HPDE6-E6E7 (cell line): ENCODE data around the gene NIBAN1.
"Not testable (repeated sequence)": the region's sequence is repeated elsewhere in the genome, so short reads cannot be mapped to it uniquely, and the experiment has no call there.

Experiments
- DNase-seq: peaks from one replicate; pipeline ENCODE4 v3.0.0; 2011; ENCODE audit warnings: missing footprints; ENCODE audit errors: extremely low spot score

The NIBAN1 gene

GRCh38 chr1:184974056-184974836 is at the start of gene NIBAN1:
TSS of gene NIBAN1 (minus strand) at chr1:184974508. CDS start at chr1:184974356, 152 bp downstream.
- peak; percentile 21 for DNase-seq

- no peak for DNase-seq
Measured at GRCh38 chr1:185017966-185018365, 43.7 kb upstream of the NIBAN1 start.

GRCh38 chr1:185017338-185017737 is 43.0 kb upstream of the NIBAN1 start:
- peak; percentile 69 for DNase-seq

- DNase-seq = no peak
Measured at GRCh38 chr1:185016880-185017279, 42.6 kb upstream of the NIBAN1 start.

GRCh38 chr1:185015631-185016030 is 41.3 kb upstream of the NIBAN1 start:
- no peak for DNase-seq

GRCh38 chr1:185014941-185015340 is 40.6 kb upstream of the NIBAN1 start:
- no peak for DNase-seq

- DNase-seq = no peak
Measured at GRCh38 chr1:185010361-185010760, 36.1 kb upstream of the NIBAN1 start.

- no peak for DNase-seq
Measured at GRCh38 chr1:185008838-185009237, 34.5 kb upstream of the NIBAN1 start.

- DNase-seq = not testable (repeated sequence)
Measured at GRCh38 chr1:185001312-185001880, 27.1 kb upstream of the NIBAN1 start.

GRCh38 chr1:184999974-185000373 is 25.7 kb upstream of the NIBAN1 start:
- DNase-seq = not testable (repeated sequence)

- no peak for DNase-seq
Measured at GRCh38 chr1:184994301-184994700, 20.0 kb upstream of the NIBAN1 start.

GRCh38 chr1:184992271-184992670 is 18.0 kb upstream of the NIBAN1 start:
- DNase-seq = no peak

- no peak for DNase-seq
Measured at GRCh38 chr1:184990204-184990603, 15.9 kb upstream of the NIBAN1 start.

GRCh38 chr1:184988506-184988905 is 14.2 kb upstream of the NIBAN1 start:
- no peak for DNase-seq

- no peak for DNase-seq
Measured at GRCh38 chr1:184987696-184988095, 13.4 kb upstream of the NIBAN1 start.

- DNase-seq = no peak
Measured at GRCh38 chr1:184986250-184986649, 11.9 kb upstream of the NIBAN1 start.

GRCh38 chr1:184982002-184982954 is 8.0 kb upstream of the NIBAN1 start:
- DNase-seq = peak; percentile 52

GRCh38 chr1:184980726-184981125 is 6.4 kb upstream of the NIBAN1 start:
- DNase-seq = no peak

- DNase-seq = no peak
Measured at GRCh38 chr1:184975208-184975870, 1.0 kb upstream of the NIBAN1 start.

- no peak for DNase-seq
Measured at GRCh38 chr1:184974837-184975115, 468 bp upstream of the NIBAN1 start.

GRCh38 chr1:184973272-184974055 is 844 bp downstream of the NIBAN1 start:
- DNase-seq = peak; percentile 34
